Measurements from ENCODE around the gene PIMREG.

PIMREG gene

DNA sequence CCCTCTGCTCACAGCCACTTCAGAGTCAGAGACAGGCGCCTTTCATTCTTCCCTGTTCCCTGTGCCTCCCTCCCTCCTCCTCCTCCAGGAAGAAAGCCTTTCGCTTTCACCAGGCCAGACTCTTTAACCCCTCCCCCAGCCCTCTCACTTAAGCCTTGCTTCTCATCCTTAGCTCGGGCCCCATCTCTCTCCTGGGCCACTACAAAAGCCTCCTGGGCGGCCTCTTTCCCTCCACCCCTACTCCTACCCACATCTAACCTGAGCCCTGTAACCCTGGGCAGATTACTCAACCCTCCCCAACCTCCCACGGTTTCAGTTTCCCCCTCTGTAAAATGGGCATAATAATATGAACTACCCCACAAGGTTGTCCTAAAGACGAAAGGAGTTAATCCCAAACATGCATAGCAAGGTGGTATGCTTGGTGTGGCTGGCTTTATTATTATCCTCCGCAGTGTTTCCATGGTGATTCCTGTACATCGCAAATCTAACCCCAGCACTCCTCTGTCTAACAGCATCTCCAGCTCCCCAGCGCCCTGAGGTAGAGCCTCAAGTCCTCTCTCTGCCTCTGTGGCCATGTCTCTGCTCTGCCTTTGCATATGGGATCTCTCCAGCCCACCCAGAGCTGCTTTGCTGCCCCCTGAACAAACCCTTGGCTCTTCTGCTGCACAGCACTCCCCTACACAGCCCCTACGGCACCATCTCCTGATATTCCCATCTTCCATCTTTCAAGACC lies 17.7 kb downstream of the PIMREG start:
- no peak for DNase-seq (ENCODE audit: low read depth in 2 of 3, low spot score in 2 of 3)

GRCh38 chr17:6462692-6463091 lies 18.4 kb downstream of the PIMREG start:
- DNase-seq (ENCODE audit: low read depth in 2 of 3, low spot score in 2 of 3) = no peak

DNA sequence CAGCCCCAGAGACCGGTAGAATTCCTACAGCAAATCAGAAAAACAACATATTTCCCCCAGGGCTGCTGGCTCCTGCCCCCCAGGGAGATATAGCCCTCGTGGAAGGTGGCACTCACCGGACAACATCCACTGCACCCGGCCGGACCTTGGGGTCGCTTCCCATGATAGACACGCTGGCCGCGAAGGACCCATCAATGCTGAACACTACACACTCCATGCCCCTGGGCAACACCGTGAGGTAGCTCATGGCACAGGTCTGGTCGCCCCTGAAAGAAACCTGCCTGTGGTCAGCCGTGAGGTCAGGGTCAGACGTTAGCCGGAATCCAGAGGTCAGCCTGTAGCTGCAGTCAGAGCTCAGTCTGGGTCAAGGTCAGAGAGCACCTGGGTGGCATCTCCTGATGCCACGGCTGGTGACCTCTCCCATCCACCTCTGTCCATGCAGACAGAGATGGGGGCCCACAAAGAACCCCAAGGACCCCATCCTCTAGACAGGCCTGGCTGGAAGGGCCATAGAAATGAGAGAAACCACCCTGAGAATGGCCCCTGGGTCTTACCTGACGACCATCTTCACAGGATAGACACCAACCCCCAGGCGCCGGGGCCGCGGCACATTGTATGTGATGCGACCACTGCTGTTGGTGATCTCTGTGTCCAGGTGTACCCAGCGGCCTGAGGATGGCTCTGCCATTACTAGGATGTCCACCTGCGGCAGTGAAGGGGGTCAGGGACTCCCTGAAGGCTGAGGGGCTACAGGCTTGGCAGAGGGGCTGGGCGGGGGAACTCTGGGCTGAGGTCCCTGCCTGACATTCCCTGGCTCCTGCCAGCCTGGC lies 19.6 kb downstream of the PIMREG start:
- no peak for DNase-seq (ENCODE audit: low read depth in 2 of 3, low spot score in 2 of 3)

DNA sequence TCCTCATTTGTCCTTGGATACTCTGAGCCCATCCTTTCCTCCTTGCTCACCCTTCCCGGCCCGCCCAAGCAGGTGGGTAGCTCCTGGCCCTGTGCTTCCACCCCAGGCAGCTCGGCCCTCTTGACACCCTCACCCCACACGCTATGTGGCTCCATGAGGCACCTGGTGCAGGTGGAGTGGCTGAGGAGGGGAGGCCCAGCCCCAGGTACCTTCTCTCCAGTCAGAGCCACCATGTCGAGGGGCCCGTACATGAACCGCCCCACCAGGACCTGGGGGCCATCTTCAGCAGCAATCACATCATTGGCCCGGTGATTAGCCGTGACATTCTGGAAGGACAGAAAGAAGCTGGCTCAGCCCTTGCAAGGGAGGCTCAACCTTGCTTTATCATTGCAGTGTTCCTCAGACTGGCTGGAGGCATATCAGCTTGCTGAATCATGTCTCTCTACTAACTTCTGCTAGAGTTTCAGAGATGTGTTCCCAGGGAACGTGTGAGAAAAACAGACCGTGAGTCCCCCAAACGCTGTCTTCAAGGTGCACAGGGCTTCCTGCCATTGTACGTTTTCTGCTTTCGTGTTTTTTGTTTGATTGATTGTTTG lies 20.3 kb downstream of the PIMREG start:
- no peak for DNase-seq (ENCODE audit: low read depth in 2 of 3, low spot score in 2 of 3)

GRCh38 chr17:6465206-6466003 lies 21.1 kb downstream of the PIMREG start:
- no peak for DNase-seq (ENCODE audit: low read depth in 2 of 3, low spot score in 2 of 3)

GRCh38 chr17:6467567-6467966 lies 23.3 kb downstream of the PIMREG start:
- no peak for DNase-seq (ENCODE audit: low read depth in 2 of 3, low spot score in 2 of 3)

DNA sequence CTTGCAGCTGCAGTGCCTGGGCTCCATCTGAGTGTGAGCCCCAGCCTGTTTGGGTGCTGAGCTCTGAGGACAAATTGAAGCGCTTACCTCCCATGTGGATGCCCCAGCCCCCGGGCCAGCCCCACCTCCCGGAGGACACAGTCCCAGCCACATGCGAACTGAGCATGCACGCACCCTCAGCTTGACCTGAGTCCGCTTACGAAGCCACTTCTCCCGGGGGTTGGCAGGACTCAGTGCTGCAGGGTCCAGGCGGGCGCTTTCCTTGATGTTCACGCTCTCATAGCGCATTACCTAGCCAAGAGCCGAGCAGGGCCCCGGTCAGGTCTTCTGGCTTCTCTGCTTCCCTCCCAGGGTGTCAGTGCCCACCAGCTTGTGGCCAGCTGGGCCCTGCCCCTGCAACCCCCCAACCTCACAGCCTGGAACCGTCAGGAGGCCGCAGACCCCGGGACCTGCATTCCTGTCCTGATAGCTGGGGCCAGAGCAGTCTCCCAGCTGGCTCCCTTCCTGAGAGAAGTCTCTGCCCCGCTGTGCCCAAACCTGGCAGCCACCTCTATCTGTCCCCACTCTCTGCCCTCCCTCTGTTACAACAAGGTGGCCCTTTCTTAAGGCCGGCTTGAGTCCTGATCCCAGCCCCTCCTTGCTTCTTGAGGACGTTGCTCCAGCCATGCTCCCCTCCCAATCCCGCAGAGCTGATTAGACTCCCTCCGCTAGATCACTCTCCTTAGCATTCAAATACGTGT lies 24.0 kb downstream of the PIMREG start:
- no peak for DNase-seq (ENCODE audit: low read depth in 2 of 3, low spot score in 2 of 3)

GRCh38 chr17:6470146-6470718 lies 26.0 kb downstream of the PIMREG start:
- DNase-seq (ENCODE audit: low read depth in 2 of 3, low spot score in 2 of 3) = no peak

- DNase-seq (ENCODE audit: low read depth in 2 of 3, low spot score in 2 of 3) = no peak
These were observed 26.7 kb downstream of the PIMREG start for GRCh38 chr17:6470751-6471521.

GRCh38 chr17:6471531-6472465 lies 27.5 kb downstream of the PIMREG start:
- DNase-seq (ENCODE audit: low read depth in 2 of 3, low spot score in 2 of 3) = no peak

- DNase-seq (ENCODE audit: low read depth in 2 of 3, low spot score in 2 of 3) = no peak
These were observed 28.3 kb downstream of the PIMREG start for GRCh38 chr17:6472517-6472916.

DNA sequence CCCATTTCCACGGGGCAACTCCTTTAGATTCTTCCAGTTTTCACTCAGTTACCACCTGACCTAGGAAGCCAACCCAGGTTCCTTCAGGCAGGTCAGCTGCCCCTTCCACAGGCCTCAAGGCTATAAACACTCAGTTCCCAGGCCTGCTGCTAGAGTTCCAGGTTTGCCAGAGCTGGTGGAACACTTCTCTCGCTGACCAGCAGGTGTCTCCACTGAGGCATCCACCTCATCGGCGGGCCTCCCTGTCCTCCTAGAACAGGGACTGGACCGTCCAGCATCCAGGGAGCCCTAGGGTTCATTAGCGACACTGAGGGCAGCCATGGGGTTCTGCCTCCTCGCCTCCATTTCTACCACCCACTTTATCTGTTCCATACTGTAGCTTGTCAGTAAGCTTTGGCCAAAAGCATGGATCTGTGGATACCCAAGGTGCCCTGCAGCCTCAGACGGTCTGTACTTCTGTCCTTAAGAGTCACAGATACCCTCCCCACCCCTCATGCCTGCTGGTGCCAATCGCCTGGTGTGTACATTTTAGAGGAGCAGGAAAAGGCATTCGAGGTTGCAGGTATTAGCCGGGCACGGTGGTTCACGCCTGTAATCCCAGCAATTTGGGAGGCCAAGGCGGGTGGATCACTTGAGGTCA lies 29.0 kb downstream of the PIMREG start:
- peak in 2 of 3 experiments; percentile 56 to 60 for DNase-seq (ENCODE audit: low read depth in 2 of 3, low spot score in 2 of 3)

DNA sequence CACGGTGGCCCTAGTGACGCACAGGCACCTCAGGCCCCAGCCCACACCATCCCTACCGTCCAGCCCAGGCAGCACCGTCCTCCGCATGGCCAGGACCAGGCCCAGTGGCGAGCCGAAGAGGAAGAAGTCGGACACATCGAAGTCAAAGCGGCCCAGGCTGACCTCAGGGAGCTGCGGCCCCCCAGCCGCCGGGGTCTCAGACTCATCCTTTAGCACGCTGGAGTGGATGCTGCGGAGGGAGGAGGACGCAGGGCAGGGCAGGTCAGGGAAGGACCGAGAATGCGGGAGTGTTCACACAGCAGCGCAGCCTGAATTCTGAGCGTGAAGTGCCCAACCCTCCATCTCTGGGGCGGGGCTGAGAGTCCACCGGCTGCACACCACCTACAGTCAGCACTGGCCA lies 30.1 kb downstream of the PIMREG start:
- DNase-seq (ENCODE audit: low read depth in 2 of 3, low spot score in 2 of 3) = no peak

DNA sequence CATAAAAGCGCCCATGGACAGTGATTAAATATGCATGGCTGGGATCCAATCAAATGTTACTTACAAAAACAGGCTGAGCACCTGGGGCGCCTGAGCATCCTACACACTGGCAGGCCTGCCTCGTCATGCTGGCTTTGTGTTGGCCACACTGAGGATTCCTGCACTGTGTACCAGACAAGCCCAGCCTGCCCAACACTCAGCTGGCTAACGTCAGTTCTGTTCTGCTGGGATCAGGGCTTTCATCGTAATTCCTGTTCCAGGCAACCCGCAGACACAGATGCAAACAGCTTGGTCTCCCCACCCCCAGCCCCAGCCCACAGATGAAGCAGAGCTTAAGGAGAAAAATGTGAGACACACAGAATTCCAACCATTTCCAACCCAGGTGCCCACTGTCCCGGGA lies 30.7 kb downstream of the PIMREG start:
- no peak for DNase-seq (ENCODE audit: low read depth in 2 of 3, low spot score in 2 of 3)

DNA sequence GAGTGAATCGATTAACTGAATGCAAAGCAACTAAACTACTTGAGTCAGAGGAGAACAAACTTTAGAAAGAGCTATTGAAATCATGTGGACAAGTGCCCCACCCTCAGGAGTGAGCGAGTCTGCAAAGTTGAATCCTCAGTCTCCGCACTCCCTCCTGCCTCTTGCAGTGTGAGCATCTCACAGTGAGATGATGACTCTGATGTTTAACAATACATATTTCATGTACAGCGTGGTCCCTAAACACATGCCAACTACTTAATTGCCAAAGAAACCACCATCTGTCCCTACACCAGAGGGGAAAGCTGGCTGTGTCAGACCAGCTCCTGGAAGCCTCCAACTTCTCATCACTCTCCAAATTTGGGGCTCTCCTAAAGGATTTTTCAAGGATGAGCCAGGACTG lies 31.2 kb downstream of the PIMREG start:
- DNase-seq (ENCODE audit: low read depth in 2 of 3, low spot score in 2 of 3) = no peak

DNA sequence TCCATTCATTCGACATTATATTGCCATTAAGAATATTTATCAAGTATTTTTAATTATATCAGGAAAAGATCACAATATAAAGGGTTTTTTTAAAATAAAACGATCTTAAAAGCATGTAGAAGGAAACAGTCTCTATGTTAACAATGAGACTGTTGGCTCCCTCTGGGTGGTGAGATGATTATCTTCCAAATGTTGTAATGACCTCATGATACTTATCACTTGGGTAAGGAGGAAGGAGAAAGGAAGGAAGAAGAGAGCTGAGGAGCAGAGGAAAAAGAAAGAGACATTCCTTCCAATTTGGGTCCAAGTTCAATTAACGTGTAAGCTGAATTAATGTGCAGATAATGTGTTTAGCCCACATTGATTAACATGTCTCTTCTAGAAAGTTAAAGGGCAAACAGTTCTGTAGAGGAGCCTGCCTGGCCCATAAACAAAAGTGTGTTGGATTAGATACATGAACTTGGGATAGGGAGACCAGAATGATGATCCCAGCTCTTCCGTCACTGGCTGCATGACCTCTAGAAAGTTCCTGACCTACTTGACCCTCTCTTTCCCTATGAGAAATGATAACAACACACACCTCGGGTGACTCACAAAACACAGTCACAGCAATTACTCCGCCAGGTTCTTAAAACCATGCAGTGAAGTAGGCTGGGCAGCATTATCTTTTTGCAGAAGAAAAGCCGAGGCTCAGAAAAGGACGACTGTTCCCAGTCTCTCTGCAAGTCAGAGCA lies 32.0 kb downstream of the PIMREG start:
- no peak for DNase-seq (ENCODE audit: low read depth in 2 of 3, low spot score in 2 of 3)

DNA sequence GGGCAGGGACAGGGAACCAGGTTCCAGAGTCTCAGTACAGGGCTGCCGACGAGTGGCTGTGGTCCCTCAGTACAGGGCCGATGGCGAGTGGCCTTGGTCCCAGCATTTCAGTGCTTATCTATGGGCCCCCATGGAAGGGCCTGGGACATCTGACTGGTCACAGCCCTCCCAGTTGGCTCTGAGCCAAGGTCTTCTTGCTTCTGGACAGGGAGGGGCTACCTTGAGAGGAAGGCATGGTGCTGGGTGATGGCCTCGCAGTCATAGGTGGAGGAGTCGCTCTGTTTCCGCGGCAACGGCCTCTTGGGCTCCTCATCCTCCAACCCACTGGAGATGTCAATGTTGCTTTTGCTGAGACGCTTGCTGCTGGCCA lies 32.5 kb downstream of the PIMREG start:
- DNase-seq (ENCODE audit: low read depth in 2 of 3, low spot score in 2 of 3) = no peak

Data from activated CD8-positive, alpha-beta memory T cell treated with anti-CD3 and anti-CD28 coated beads for 48 hours (primary cell).